K562 (cell line): Measurements from ENCODE around the gene CNOT1. TPM values are rescaled to one million over a fixed set of nuclear protein-coding genes. Genes with fewer than 3 reads are reported as not detected.

Experiments
- ZBTB40 ChIP-seq, 2 experiments: fragments of 450-650 bp in 1 of 2; sonication (generic) in 1 of 2; formaldehyde crosslinking in 1 of 2; IDR thresholded peaks; 2 replicates each; pipeline versions ENCODE4 v1.7.1 to v1.9.0; 2016 to 2022; ENCODE audit warnings: inconsistent platforms in 1 of 2, mild to moderate bottlenecking in 1 of 2, missing genetic modification reagents in 1 of 2
- ZBTB9 ChIP-seq: fragments of 450-650 bp; formaldehyde crosslinking; IDR thresholded peaks from 2 replicates; pipeline ENCODE4 v1.4.0; 2020; ENCODE audit warnings: mild to moderate bottlenecking, moderate library complexity
- polyA plus RNA-seq, 8 experiments: library from polyadenylated mRNA; depleted of rRNA in 4 of 8; stranded (reverse) in 5 of 8; unstranded in 3 of 8; fragments of >200 nt; fragmentation: Nextera tagmentation in 2 of 8; fragmentation: Illumina TruSeq in 1 of 8; extraction: Ambion mirVana in 2 of 8; extraction: Trizol in 1 of 8; gene quantifications; 2 replicates each; pipeline versions ENCODE4 v1.2.1 to v1.2.3, GENCODE V29; 2011 to 2014; ENCODE audit warnings: inconsistent platforms in 1 of 8, missing spikeins in 1 of 8
- total RNA-seq, 7 experiments: library from RNA; depleted of rRNA in 6 of 7; stranded (reverse); fragments of >200 nt in 6 of 7; fragmentation: Illumina TruSeq in 2 of 7; extraction: Trizol in 2 of 7; gene quantifications; 2 replicates each; pipeline versions ENCODE4 v1.2.1 to v1.2.3, GENCODE V29; 2011 to 2021; ENCODE audit warnings: low replicate concordance in 1 of 7

Gene CNOT1
- total and polyA plus RNA-seq, 9 of the 15 experiments (the other 6 are each of a cell fraction or from before 2014, with no cell fraction given) = 110 to 270 (median 220) TPM

GRCh38 chr16:58577141-58577540 lies 52.5 kb downstream of the CNOT1 start (continued):
- TF ChIP-seq ZBTB9 (CRISPR knock-in tag) (no peak), ZBTB40 (IDR thresholded peaks at IDR 0.05) (no peak), ZBTB40 (CRISPR knock-in tag; IDR thresholded peaks at IDR 0.05) (no peak)
- TF ChIP-seq, all 486 proteins: peak for 0
